ENCODE measurements around the gene RHOV. TPM values are rescaled to one million over a fixed set of nuclear protein-coding genes. Genes with fewer than 3 reads are reported as not detected.
A peak's percentile ranks its signal among the peaks of the same experiment; 100 is the strongest.

The RHOV gene
- total RNA-seq, 6 experiments from 2014 or later: not detected

- Histone ChIP-seq H3K36me3 (peaks cover 0 to 19% (median 2%) of the 10 kb centered on the region in 4 donors), H3K4me1 (peaks cover 0 to 18% (median 6%) of the 10 kb centered on the region in 4 donors), H3K9me3 (no peaks in the 10 kb centered on the region), H3K27ac (peak within 1 kb of the TSS; percentile 85 to 90 (median 88)), H3K27me3 (no peaks in the 10 kb centered on the region), H3K4me3 (peak within 1 kb of the TSS; percentile 72 to 95 (median 83))
- TF ChIP-seq CTCF (IDR thresholded peaks at IDR 0.05): peak; percentile 97 to 99 (median 98)
- peak; percentile 82 for TF ChIP-seq POLR2A (IDR thresholded peaks at IDR 0.05)
- ATAC-seq (peak; percentile 92 to 97 (median 96)), DNase-seq (peak; percentile 99)
- intact Hi-C loops (cut with DNase I): loop anchor here in 1 of 2 donors (5.0 kb wide), 1 partner anchor 37 kb away; no protein-coding TSS in a partner anchor
- 2% methylated on average over 30 of the region's 55 CpGs for WGBS (ENCODE audit: insufficient coverage, low coverage, low lambda C conversion rate, missing lambda C conversion rate)
These were observed 20.0 kb upstream of the RHOV start, which contains the start of gene VPS18 for GRCh38 chr15:40893733-40894680. TSS of gene VPS18 (plus strand) at chr15:40894450. CDS start at chr15:40894769, 319 bp downstream.

GRCh38 chr15:40893019-40893670, 19.1 kb upstream of the RHOV start:
- Histone ChIP-seq H3K9me3 (no peaks in the 10 kb centered on the region), H3K4me3 (no peak overlapping the region), H3K36me3 (peaks cover 0 to 11% (median 0%) of the 10 kb centered on the region in 4 donors), H3K27me3 (no peaks in the 10 kb centered on the region), H3K27ac (no peak overlapping the region), H3K4me1 (peaks cover 0 to 18% (median 6%) of the 10 kb centered on the region in 4 donors)
- intact Hi-C loops (cut with DNase I): loop anchor here in 1 of 2 donors (5.0 kb wide), 1 partner anchor 36 kb away; no protein-coding TSS in a partner anchor
- ATAC-seq: no peak
- TF ChIP-seq CTCF (IDR thresholded peaks at IDR 0.05) (no peak), POLR2A (IDR thresholded peaks at IDR 0.05) (no peak)
- peak in 1 of 3 donors; percentile 52 for DNase-seq
- WGBS (ENCODE audit: insufficient coverage, low coverage, low lambda C conversion rate, missing lambda C conversion rate): 83% methylated on average over 11 of the region's 22 CpGs

GRCh38 chr15:40892447-40893012, 18.5 kb upstream of the RHOV start:
- DNase-seq (no peak), ATAC-seq (peak in 1 of 4 donors; percentile 8)
- intact Hi-C loops (cut with DNase I): loop anchor here in 1 of 2 donors (5.0 kb wide), 1 partner anchor 35 kb away; no protein-coding TSS in a partner anchor
- no peak for TF ChIP-seq CTCF (IDR thresholded peaks at IDR 0.05)
- TF ChIP-seq POLR2A (IDR thresholded peaks at IDR 0.05): no peak
- WGBS (ENCODE audit: insufficient coverage, low coverage, low lambda C conversion rate, missing lambda C conversion rate): 25% methylated on average over 1 of the region's 2 CpGs
- Histone ChIP-seq H3K4me3 (no peak overlapping the region), H3K27me3 (no peaks in the 10 kb centered on the region), H3K4me1 (peaks cover 0 to 18% (median 6%) of the 10 kb centered on the region in 4 donors), H3K36me3 (peaks cover 0 to 11% (median 0%) of the 10 kb centered on the region in 4 donors), H3K9me3 (no peaks in the 10 kb centered on the region), H3K27ac (no peak overlapping the region)

GRCh38 chr15:40891810-40892446, 17.9 kb upstream of the RHOV start:
- TF ChIP-seq CTCF (IDR thresholded peaks at IDR 0.05): peak; percentile 65 to 83 (median 79)
- no peak for TF ChIP-seq POLR2A (IDR thresholded peaks at IDR 0.05)
- no peak for DNase-seq
- peak; percentile 34 to 45 (median 38) for ATAC-seq
- Histone ChIP-seq H3K4me3 (no peak overlapping the region), H3K36me3 (peaks cover 0 to 11% (median 0%) of the 10 kb centered on the region in 4 donors), H3K4me1 (peaks cover 0 to 18% (median 6%) of the 10 kb centered on the region in 4 donors), H3K27ac (no peak overlapping the region), H3K9me3 (no peaks in the 10 kb centered on the region), H3K27me3 (no peaks in the 10 kb centered on the region)
- WGBS (ENCODE audit: insufficient coverage, low coverage, low lambda C conversion rate, missing lambda C conversion rate): 4% methylated on average over 4 of the region's 4 CpGs
- intact Hi-C loops (cut with DNase I): loop anchor here in 1 of 2 donors (5.0 kb wide), 1 partner anchor 35 kb away; no protein-coding TSS in a partner anchor
